NOMO-1 treated with dmso at 0.1 percent for 144 hours (cell line): Measurements from ENCODE around the gene ELOA.
"Not testable (repeated sequence)": the region's sequence is repeated elsewhere in the genome, so short reads cannot be mapped to it uniquely, and the experiment has no call there.

Experiments used
- DNase-seq: peaks from one replicate; lab custom pipeline; 2025; ENCODE audit not compliant: unreplicated experiment; lab: John Stamatoyannopoulos, UW

The ELOA gene

DNA sequence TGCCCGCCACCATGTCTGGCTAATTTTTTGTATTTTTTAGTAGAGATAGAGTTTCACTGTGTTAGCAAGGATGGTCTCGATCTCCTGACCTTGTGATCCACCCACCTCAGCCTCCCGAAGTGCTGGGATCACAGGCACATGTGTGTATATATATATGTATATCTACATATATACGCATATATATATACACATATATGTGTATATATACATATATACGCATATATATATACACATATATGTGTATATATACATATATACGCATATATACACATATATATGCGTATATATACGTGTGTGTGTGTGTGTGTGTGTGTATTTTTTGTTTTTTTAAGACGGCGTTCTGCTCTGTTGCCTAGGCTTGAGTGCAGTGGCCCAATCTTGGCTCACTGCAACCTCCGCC is 39.9 kb downstream of the ELOA start:
- not testable (repeated sequence) for DNase-seq

DNA sequence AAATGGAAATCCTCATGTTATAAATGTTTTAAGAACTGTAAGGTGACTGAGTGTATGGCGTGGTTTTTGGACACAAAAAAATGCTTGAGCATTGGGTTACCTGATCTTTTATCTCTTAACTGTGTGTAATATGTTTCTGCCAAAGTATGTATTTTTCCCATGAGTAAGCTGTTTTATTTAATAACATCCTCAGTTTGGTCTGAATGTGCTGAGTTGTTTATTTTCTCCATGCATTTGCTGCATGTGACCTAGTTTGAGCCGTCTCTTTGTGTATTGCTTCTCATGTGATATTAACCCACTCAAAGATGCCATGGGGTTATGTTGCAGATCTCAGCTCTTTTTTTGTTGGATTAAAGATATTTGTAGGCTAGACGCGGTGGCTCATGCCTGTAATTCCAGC is 41.6 kb downstream of the ELOA start:
- no peak for DNase-seq

DNA sequence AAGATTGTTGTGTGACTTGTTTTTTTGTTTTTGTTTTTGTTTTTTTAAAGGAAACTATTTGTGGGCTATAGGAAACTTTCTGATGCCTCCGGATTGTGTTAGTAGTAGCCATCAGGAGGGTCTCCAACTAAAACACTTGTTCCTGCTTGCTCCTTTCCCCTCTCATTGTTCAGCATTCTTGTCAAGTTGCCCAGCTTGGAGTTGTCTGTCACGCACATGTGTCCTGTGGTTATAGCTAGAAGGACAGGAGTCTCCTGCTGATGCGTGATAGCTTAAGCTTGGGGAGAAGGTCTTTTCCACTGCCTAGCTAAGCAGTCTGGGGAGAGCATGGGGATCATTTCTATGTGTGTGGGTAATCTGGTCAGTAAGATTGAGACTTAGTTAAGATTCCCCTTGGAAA is 44.4 kb downstream of the ELOA start:
- no peak for DNase-seq

- no peak for DNase-seq
Measured at GRCh38 chr1:23788695-23789094, 45.4 kb downstream of the ELOA start.

DNA sequence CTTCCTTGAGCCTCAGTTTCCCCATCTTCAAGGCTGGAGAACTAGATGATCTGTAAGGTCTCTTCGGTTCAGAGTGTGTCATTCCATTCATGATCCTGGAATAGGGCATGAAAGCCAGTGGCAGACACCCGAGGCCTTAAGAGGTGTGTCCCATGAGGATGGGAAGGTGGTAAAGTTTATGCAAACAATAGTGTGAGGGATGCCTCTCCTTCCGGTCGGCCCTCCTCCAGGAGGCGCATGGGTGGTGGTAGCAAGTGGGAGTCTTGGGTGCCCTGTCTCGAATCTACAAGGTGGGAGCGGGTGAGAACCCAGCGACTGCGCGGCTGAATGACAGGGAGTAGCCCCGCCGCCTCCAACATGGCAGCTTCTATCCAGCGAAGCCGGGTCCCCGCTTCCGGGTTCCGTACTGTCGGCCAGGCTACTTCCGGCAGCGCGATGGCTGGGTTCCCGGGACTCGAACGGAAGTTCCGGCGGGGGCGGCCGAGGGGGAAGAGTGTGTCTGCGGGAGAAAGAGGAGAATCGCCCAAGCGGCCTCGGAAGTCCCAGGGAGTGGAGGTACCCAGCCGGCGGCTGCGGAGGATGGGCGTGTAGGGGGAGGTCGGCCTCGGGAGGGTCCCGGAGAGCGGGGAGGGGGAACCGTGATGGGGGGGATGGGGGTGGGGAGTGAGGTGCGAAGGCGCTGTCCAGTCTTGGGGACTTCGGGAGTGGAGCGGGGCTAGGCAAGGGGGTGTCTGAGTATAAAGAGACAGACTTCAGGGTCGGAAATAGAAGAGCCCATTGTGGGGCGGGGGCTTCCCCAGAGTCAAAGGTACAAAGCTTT is 47.6 kb downstream of the ELOA start, which contains the start of gene LYPLA2:
LYPLA2 (plus strand) TSS at position 450 of the 820 bp plus-strand sequence. CDS start 1,538 bp downstream, outside the sequence.
- DNase-seq: peak; percentile 82

DNA sequence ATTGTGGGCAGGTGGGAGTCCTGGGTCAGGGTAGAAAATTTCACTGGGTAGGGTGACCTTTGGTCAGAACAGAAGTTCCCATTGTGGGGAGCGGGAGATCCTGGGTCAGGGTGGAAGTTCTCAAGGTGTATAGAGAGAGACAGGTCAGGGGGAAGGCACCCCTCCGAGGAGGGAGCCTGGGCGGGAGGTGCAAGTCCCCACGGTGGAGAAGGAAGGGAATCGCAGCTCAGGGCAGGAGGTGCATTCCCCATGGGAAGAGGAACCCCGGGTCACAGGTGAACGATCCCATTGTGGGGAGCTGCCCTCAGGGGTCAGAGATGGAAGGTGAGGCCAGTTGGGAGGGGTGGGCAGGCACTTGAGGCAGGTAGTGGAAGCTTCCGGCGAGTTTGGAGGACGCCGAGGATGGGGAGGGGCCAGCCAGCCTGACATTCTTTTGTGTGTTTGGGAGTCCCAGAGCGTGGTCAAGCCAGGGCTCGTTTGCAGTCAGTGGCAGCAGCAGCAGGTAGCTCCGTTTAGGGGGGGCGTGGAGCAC is 48.3 kb downstream of the ELOA start:
- DNase-seq: no peak

DNA sequence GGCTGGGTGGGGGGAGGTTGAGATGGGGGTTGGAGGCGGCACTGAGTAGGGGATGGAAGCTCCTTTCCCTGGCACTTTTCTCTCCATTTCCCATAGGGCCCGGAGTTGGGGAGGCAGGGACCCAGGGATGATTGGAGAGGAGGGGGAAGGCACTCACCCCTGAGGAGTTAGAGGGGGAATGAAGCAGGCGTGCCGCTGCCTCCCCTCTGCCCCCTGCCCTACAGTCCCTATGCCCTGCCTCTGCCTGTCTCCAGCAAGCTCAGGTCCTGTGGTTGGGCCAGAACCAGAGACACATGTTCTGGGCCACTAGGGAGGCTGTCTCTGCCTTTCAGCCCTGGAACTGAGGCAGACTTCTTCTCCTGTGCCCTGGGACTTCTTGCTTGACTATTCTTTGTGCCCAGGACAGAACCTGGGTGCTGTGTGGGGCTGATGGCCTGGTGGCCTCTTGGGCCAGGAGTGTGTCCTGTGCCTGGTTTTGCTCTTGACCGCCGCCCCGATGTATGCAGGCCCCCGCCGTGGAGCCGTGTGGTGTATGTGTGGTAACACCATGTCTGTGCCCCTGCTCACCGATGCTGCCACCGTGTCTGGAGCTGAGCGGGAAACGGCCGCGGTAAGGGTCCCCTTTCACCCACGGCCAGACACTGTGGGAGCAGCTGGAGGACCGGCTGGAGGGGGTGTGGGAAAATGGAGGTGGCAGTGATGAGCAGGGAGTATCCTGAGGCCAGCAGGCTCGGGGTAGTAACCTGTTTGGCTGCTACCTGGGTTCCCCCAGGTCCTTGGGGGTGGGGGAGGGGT is 49.1 kb downstream of the ELOA start:
- no peak for DNase-seq

DNA sequence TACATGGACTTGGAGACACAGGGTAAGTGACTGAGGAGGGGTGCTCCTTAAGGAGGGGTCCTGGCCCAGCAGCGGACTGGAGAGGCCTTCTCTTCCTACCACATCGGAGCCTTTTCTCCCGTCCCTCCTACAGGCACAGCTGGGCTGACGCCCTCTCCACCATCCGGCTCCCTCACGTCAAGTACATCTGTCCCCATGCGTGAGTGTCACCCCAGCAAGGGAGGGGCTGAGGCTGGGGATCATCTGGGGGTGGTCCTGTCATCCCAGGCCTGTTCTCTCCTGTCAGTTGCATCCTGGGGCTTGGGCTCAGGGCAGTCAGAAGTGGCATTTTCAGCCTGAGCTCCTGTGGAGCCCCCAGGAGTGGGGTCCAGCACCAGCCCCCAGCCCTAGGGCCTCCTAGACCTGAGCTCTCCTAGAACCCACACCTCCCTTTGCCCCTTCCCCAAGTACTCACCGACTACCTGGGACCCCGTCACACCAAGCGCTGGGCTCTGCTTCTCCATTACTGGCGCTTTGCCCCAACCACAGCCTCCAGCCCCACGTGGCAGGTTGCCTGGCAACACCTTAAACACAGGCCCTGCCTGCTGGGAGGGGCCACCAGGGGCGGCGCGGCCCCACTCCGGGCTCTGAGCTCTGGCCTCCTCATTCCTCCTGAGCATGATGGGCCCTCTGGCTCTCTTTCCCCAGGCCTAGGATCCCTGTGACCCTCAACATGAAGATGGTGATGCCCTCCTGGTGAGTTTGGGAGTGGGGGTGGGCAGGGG is 49.9 kb downstream of the ELOA start:
- DNase-seq: no peak

DNA sequence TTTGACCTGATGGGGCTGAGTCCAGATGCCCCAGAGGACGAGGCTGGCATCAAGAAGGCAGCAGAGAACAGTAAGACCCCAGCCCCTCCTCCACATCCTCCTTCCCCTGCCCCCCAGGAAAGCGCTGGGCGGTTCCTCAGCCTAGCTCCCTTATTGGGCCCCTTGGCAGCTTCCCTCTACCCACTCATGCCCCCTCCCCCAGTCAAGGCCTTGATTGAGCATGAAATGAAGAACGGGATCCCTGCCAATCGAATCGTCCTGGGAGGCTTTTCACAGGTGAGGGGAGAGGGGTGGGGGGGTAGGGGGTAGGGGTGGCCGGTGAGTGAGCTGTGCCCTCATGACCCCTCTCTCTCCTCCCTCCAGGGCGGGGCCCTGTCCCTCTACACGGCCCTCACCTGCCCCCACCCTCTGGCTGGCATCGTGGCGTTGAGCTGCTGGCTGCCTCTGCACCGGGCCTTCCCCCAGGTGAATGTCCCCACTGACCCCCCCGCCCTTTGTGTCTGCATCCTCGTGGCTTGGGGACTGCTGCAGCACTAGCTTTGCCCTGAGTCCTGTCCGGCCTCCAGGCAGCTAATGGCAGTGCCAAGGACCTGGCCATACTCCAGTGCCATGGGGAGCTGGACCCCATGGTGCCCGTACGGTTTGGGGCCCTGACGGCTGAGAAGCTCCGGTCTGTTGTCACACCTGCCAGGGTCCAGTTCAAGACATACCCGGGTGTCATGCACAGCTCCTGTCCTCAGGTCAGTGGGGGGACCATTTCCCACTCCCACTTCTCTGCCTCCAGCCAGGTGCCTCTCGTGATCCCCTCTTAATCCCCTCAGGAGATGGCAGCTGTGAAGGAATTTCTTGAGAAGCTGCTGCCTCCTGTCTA is 50.8 kb downstream of the ELOA start:
- DNase-seq: no peak

GRCh38 chr1:23794732-23795182 is 51.5 kb downstream of the ELOA start:
- DNase-seq: not testable (repeated sequence)

DNA sequence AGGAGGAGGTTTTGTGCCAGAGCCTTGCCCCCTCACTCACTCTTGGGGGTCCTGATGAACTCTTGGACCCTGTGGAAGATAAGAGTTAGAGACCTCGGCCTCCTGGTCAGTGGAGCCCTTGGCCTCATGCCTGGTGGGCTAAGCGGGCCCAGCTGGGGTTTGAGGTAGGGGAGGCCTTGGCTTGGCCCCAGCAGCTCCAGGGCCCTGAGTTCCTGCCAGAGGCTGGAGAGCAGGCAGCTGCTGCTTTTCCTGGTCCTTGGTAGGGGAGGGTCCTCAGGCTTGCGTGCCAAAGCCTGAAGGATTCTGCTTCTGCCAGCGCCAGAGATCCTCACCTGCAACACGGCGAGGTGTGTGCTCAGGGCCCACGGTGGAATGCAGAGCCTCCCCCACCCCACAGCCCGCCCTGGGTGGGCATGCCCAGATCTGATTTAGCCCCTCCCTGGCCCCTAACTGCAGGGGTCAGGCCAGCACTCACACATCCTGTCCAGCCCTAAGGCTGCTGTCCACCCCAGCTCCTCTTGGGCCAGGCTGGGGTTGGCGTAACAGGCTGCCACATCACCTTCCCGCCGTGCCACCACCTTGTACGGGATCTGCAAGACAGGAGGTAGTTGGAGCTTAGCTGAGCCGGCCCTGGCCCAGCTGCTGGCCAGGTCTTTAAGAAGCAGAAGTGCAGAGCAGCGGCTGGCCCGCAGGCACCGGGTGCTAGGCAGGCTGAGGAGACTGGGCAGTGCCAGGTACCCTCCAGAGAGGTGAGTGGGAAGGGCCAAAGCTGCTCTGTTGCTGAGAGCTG is 52.6 kb downstream of the ELOA start:
- no peak for DNase-seq

DNA sequence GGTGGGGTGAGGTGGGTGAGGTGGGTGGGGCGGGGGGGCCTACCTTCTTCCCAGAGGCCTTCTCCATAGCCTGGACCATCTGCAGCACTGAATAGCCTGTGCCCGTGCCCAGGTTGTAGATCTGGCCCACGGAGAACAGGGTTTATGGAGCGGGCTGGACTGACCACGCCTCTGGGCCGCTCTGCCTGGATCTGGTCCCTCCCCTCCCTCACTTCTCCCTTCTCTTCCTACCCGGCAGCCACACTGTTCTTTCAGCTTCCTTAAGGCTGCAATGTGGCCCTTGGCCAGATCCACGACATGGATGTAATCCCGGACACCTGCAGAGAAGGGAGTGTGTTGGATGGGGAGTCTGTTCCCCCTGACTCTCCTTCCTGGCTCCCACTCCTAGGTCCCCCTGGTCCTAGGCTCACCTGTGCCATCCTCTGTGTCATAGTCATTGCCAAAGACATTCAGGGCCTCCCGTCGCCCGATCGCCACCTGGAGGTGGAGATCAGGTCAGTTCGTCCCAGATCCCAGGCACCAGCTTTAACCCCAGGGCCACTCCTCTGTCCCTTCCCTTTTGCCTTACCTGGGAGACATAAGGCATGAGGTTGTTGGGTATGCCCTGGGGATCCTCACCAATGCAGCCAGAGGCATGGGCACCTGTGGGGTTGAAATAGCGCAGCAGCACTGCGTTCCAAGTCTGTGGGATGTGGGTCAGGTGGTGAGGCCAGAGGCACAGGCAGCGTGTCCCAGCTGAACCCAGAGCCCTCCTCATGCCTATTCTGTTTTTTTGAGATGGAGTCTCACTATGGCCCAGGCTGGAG is 53.4 kb downstream of the ELOA start:
- DNase-seq: no peak

GRCh38 chr1:23797478-23798448 is 54.5 kb downstream of the ELOA start:
- DNase-seq: no peak

DNA sequence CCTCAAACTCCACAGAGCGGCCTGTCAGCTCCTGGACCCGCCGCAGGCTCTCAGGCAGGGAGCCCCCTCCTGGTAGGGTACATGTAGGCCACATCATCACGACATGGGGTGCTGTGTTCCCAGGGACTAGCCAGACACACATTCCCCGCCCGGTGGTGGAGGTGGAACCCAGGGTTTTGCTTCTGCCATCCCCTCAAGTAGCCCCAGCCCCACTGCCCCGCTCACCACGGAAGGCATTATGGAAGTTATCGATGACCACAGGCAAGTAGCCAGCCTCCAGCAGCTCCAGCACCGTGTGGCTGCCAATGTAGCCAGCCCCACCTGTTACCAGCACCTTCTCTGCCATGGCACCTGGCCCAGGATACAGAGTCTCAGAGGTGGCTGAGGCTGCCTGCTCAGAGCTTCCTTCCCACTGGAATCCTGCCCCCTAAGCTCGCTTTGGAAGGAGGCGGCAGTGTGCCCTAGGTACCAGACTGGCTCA is 55.4 kb downstream of the ELOA start:
- DNase-seq: no peak

GRCh38 chr1:23799255-23799569 is 55.9 kb downstream of the ELOA start:
- no peak for DNase-seq

- peak; percentile 84 for DNase-seq
Measured at GRCh38 chr1:23799570-23800399, 56.5 kb downstream of the ELOA start.
